AG09319 (cell line): ENCODE results near the gene SMARCA4.
"Not testable (repeated sequence)": the region's sequence is repeated elsewhere in the genome, so short reads cannot be mapped to it uniquely, and the experiment has no call there.

Source experiments
- DNase-seq: peaks from one replicate; pipeline ENCODE4 v3.0.0-alpha.2; 2010; ENCODE audit warnings: low read depth; ENCODE audit errors: extremely low read depth
- CTCF ChIP-seq: IDR thresholded peaks from 2 replicates; pipeline ENCODE4 v1.5.1; 2011; ENCODE audit warnings: low read depth, mild to moderate bottlenecking, inconsistent platforms, low read length, moderate library complexity

Gene SMARCA4

GRCh38 chr19:11098327-11098726 is 137.5 kb downstream of the SMARCA4 start:
- DNase-seq: no peak
- no peak for TF ChIP-seq CTCF

- no peak for DNase-seq
- no peak for TF ChIP-seq CTCF
Observed at GRCh38 chr19:11098861-11099260, 138.0 kb downstream of the SMARCA4 start.

GRCh38 chr19:11100049-11100448 is 139.2 kb downstream of the SMARCA4 start:
- no peak for DNase-seq
- no peak for TF ChIP-seq CTCF

GRCh38 chr19:11101057-11101456 is 140.2 kb downstream of the SMARCA4 start:
- DNase-seq: no peak
- TF ChIP-seq CTCF: no peak

- DNase-seq: no peak
- TF ChIP-seq CTCF: no peak
Observed at GRCh38 chr19:11102944-11103343, 142.1 kb downstream of the SMARCA4 start.

GRCh38 chr19:11103667-11104066 is 142.8 kb downstream of the SMARCA4 start:
- not testable (repeated sequence) for DNase-seq

- DNase-seq: no peak
- no peak for TF ChIP-seq CTCF
Observed at GRCh38 chr19:11105014-11105636, 144.3 kb downstream of the SMARCA4 start.

GRCh38 chr19:11106477-11106876 is 145.6 kb downstream of the SMARCA4 start:
- no peak for TF ChIP-seq CTCF
- no peak for DNase-seq
